DMS 273 treated with DMSO at 0.1 percent for 48 hours (cell line): ENCODE results near the gene ACSL3.
"Not testable (repeated sequence)": the region's sequence is repeated elsewhere in the genome, so short reads cannot be mapped to it uniquely, and the experiment has no call there.

Experiments used
- DNase-seq: peaks from one replicate; lab custom pipeline; 2025; lab: John Stamatoyannopoulos, UW

The ACSL3 gene

DNA sequence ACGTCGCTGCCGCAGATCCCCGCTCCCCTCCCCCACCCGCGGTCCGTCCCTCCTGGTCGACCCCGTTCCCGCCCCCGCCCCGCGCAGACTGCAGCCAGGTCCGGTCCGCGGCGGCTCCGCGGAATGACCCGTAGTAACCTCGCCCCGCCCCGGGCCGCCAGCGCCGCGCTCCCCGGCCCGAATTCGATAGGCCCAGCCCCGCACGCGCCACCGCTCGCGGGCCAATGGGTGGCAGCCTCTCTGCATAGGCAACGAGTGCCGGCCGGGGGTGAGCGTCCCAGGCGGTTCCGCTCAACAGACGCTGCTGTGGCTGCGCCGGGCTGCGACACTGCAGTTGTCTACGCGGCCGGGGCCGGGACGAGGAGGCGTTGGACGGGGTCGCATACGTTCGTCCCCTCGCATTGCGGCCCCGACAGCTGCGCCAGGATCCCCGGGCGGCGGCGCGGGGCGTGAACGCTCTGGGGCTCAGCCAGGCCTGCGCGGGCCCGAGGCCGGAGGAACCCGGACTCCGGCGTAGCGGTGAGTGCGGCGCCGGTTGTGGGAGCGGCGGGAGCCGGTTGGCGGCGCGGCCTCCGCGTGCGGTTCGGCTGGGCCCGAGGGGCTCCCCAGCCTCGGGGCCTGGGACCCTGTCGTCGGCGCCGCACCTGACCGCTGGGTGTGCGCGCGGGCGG, at the start of gene ACSL3:
TSS of gene ACSL3 (plus strand) at position 297 of the 671 bp plus-strand sequence. CDS start 47,737 bp downstream, outside the sequence.
- peak; percentile 77 for DNase-seq

DNA sequence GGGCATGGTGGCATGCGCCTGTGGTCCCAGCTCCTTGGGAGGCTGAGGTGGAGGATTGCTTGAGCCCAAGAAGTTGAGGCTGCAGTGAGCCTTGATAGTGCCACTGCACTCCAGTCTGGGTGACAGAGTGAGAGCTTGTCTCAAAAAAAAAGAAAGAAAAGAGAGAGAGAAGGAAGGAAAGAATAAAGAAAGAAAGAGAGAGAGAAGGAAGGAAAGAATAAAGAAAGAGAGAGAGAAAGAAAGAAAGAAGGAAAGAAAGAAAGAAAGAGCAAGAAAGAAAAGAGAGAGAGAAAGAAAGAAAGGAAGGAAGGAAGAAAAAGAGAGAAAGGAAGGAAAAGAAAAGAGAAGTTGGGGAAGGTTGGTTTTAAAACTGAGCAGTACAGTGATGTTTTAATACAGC, 49.0 kb upstream of the ACSL3 start:
- DNase-seq = no peak

DNA sequence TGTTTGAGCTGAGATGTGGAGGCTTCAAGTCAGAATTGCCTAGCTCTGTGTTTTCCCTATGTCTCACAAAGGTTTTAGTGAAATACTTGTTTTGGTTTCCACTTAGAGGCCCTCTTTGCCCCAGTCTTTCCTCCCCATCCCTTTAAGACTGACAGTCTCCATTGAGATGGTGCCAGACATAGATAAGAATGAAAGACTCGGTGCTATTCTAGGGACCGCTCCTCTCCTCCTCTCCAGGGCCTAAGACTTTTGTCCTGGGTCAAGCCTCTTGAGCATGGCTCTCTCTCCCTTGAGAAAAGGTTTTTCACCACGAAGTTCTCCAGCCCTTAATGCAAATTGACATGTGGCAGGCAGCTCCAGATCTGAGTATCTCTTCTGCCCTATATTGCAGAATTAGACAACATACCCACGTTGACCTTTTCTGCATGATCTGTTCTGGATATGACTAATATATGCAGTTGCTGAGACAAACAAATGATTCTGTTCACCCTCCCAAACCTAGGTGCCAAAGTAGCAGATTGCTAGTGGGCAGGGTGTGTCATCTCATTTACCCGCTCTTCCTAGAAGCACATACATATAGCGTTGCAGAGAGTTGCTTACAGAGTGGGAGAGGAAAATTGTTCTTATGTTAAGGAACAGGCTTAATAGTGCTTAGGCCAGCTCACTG, 47.5 kb upstream of the ACSL3 start:
- no peak for DNase-seq

DNA sequence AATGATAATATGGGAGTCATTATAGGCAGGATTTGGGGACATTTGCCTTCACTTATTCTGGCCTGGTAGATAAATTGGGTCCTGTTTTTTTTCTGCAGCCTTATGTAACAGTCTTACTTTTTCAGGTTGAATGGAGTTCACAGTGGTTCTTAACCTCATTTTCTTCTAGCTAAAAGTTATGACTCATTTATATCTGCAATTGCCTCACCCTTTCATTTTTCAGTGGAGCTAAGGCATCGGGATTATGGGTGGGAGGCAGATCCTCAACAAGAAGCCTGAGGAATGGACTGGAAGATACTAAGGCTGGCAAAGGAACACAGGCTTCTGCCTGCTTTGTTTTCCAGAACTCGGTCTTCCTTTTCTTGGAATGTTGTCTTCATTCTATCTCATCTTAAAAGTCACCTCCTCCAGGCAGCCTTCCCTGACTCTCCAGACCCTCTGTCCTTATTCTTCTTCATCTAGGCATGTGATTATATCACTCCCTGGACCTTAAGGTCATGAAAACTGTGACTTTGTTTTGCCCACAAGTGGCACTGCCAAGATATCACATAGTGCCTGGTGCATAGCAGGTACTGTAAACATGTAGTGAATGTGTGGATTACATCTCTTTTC, 41.0 kb upstream of the ACSL3 start:
- no peak for DNase-seq

DNA sequence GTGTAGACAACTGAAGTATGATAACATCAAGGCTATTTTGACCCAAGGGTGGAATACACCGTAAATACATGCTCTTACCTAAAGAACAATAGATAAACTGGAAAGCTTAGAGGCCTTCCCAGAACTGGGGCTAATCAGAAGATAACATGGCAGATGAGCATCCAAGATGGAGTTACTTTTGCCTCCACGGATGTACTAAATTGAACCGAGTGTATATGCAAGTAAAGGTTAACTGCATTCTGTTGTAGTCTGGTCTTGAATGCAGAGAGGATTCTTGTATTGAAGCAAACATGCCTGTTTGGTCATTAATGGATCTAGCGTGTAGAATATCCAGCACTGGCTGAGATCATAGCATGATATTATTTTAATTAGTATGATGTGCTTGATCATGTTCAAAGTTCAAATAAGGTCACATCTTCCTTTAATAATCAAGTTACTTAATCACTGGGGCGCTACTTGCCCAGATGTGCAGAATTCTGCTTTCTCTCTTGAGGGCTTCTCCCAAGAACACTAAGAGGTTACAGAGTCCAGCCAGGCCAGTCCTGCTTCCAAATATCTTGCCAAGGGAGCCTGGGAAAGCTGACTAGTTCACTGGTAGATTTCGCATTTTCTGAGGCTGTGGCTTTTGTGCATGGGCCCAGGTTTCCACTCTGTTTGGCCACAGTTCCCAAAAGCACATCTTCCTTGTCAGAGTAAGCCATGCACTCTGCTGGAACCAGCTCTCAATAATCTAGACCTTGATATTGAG, 37.5 kb upstream of the ACSL3 start:
- no peak for DNase-seq

DNA sequence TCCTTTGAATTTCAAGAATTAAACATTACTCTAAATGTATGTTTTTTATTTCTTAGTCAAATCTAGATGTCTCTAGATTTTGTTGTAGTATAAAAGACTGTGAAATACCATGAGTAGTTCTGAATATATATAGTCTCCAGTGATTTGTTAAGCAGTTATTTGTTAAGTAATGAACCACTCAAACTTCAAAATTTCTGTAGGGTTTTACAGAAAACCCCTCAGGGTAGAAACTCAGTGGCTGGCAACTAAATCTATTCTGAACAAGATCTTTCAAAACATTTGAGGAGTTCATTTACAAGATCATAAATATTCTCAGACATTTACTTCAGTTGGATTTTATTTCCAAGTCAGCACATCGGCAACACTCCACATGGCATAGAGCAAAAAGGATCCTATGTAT, 35.8 kb upstream of the ACSL3 start:
- no peak for DNase-seq

DNA sequence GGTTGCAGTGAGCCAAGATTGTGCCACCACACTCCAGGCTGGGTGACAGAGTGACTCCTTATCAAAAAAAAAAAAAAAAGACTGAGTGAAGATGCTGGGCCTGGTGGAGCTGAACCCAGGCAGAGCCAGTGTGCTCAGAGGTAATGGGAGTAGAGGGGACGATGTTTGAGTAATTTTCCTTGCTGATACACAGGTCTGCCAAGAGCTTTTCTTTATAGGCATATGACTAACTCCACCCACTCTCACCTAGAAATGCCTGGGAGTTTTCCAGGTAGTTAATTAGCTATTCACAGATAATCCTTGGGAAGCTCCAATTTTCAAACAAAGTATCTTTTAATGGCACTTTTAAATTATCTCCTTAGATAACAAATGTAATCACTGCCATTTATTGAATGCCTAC, 33.4 kb upstream of the ACSL3 start:
- no peak for DNase-seq

DNA sequence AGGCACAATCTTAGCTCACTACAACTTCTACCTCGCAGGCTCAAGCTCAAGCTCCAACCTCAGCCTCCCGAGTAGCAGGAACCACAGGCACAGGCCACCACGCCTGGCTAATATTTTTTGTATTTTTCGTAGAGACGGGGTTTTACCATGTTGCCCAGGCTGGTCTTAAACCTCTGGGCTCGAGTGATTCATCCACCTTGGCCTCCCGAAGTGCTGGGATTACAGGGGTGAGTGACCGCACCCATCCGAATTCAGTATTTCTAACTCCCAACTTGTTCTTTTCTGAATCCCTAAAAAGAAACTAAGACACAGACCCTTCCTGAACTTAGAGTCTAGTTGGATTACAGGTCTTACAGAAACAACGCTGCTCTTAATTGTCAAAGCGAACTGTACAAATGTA, 32.3 kb upstream of the ACSL3 start:
- no peak for DNase-seq

DNA sequence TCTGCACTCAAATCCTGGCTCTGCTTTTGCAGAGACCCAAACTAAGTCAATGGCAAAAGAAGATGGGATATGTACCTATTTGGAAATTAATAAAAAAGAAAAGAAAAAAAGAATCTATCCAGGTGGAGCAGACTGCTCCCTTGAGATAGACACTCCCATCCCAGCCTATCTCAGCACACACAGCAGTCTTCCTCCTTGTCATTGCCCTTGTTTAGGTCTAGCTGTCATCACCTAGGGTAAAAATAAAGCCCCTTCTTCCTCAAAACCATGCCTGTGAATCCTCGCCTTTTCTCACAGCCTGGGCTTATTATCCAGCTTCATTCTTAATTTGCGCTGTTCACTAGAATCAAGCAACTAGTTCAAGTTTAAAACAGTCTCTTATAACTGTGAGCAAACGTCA, 30.7 kb upstream of the ACSL3 start:
- DNase-seq = no peak

DNA sequence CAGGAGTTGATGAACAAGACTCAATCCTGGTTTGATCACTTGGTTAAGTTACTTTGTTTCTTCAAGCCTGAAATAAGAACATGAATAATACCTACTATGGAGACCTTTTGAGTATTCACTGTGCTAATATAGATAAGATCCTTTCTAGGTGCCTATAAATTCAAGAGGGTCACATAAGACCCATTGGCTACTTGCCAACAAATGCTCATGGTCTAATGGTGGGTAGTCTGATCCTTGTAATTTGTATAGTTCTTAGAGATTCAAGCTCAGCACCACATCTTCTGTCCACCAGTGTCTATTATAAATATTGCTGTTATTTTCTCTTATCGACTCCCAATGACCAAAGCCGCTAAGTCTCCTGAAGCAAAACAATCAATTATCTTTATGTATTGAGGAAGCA, 27.4 kb upstream of the ACSL3 start:
- DNase-seq = no peak

DNA sequence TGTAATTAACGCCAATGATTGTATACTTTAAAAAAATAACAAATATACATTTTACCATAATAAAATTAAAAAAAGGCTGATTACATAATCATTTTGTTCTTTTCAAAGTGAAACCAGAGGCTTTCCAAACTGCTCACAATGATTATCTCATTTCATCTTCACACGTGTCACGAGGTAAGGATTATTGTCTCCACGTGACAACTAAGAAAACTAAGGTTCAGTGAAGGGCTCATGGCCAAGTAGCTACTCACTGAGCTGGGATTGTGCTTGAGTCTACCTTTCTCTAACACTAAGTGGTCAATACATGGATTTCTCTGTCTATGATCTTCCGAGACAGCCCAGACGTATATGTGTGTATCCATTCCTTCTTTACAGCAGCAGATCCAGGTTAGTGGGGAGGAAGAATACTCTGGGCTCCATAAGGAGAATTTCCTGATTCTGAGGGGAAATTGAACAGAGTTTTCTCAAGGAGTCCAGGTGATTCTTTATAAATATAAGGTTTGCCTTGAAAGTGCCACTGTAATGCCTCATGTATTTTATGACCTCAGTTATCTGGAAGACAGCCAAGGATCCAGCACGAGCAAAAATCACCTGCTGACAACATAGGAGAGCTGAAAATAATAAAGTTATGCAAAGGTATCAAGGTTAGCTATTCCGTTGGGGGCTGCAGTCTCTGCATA, 25.6 kb upstream of the ACSL3 start:
- no peak for DNase-seq

DNA sequence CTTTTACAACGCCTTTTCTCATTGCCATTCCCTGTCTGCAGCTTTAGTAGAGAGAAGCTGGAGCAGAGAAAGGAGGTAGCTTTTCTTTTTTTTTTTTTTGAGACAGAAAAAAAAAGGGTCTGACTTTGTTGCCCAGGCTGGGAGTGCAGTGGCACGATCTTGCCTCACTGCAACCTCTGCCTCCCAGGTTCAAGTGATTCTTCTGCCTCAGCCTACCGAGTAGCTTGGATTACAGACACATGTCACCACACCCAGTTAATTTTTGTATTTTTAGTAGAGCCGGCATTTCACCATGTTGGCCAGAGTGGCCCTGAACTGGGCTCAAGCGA, 25.0 kb upstream of the ACSL3 start:
- DNase-seq = no peak

DNA sequence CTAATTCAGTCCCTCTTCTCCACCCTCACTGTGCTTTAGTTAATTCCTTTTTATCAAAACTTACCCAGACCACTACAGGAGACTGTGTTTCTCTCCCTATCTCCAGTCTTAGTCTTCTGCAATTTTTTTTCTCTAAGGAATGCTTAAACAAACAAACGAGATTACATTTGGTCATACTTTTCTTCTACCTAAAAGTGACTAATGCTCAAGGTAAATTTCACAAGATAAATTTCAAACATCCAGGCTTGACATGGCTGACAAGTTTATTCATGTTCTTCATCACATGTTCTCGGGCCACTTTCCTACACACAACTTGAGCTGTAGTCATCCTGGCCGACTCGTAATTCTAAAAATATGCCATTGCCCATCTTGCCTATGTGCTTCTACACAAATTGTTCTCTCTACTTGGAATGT, 23.2 kb upstream of the ACSL3 start:
- DNase-seq = no peak

DNA sequence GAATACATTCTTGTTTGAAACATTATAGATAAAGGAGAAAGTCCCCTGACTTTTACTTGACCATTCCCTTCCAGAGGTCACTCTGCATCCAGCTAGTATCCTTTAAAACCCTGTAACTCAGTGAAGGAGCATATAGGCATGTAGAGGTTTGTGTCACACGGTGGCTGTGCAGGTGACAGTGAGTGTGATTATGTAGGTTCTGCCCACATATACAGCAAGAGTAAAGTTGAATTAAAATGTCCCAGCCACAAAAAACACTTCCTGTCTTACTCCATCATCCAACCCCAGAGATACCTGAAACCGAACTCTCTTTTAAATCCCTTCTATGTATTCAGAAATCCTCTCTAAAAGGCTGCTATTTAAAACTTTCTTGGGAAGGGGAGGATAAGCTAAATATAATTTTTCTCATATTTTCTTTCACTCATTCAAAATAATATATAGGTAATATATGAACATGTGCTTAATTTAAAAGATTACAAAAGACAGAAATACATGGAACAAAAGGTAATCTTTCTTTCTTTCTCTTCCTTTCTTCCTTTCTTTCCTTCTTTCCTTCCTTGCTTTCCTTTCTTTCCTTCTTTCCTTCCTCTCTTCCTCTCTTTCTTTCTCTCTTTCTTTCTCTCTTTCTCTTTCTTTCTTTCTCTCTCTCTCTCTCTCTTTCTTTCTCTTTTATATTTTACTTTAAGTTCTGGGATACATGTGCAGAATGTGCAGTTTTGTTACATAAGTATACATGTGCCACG, 20.6 kb upstream of the ACSL3 start:
- no peak for DNase-seq

DNA sequence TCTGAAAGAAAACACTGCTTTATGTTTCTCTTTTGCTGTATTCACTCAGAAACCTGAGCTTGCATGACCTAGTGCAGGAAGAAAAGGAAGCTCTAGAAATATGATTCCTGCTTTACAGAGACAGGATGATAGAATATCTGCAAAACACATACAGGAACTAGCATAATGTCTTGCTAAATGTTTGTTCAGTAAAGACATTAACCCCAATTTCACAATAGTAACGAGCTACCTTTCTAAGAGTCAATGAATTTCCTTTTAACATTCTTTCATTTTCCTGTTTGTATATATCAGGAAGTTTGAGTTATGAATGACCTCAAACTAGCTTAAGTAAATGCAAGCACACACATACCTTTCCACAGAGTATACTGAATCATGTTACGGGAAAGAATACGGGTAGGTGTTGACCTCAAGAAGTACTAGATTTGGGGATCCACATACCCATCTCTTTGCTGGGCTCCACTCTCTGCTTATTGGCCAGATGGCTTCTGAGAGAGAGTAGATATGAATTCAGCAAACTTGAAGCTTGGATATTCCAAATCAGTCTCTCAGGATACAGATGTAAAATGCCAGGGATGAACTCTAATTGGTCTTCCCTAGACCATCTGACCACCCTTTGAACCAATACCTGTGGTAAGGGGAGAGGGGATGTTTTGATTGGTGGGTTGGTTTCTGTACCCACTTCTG, 18.2 kb upstream of the ACSL3 start:
- DNase-seq = no peak

DNA sequence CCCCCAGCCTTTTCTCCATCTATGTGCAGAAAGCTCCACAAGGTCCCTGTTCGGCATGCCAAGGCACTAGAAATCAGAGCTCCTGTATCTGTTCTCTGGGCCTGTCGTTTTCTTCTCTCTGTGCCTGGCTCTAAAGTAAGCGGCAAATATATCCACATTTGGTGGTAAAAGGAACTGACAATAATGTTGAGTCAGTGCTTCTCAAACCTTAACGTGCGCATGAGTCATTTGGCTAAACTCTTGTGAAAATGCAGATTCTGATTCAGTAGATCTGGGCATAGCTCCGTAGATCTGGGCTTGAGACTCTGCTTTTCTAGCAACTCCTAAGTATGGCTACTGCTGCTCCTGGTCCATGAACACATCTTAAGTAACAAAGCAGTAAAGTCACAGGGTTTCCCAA, 16.5 kb upstream of the ACSL3 start:
- no peak for DNase-seq

DNA sequence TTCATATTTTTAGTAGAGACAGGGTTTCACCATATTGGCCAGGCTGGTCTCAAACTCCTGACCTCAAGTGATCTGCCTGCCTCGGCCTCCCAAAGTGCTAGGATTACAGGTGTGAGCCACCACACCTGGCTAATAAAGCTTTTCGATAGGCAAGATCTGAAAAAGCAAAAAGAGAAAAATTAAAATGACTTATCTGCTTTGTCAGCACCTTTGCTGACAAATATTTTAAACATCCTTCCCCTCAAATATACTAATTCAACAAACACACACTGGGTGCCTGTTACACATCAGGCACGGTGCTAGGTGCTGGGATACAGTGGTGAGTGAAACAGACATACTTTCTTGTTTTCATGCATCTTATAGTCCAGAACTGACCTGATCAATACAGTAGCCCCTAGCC, 15.5 kb upstream of the ACSL3 start:
- not testable (repeated sequence) for DNase-seq

DNA sequence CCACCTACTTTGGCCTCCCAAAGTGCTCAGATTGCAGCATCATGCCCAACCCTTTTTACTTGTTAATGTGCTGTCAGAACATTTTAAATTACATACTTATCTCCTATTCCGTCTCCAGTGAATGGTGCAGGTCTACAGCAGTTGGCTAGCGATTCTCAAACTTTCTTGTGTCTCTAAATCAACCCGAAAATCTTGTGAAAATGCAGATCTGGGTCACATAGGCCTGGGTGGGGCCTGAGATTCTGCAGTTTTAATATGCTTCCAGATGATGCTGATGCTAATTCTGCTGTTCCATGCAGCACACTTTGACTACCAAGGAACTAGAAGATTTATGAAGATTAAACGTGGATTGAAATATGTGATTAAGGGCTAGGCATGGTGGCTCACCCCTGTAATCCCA, 14.8 kb upstream of the ACSL3 start:
- no peak for DNase-seq

DNA sequence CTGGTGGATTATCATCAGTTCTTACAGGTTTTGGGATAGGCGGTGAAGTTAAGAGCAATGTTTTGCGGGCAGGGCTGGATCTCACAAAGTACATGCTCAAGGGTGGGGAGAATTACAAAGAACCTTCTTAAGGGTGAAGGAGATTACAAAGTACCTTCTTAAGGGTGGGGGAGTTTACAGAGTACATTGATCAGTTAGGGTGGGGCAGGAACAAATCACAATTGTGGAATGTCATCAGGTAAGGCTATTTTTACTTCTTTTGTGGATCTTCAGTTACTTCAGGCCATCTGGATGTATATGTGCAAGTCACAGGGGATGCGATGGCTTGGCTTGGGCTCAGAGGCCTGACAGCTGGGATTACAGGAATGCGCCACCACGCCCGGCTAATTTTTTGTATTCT, 12.8 kb upstream of the ACSL3 start:
- DNase-seq = not testable (repeated sequence)

DNA sequence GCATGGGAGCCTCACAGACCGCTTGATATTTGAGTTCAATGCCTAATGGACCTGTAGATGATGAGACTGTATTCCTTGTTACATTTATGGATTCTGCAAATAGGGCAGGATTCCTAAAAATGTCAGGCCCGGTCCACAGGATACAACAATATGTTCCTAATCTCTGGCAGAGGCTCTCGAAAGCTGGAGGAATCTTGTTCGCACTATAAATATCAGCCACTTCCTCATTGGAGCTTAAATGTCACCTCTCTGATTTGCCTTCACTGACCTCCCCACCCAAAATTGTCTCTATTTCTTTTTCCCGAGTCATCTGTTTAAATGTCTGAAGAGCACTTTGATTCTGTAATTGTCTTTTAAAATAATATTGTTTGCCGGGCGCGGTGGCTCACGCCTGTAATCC, 12.0 kb upstream of the ACSL3 start:
- no peak for DNase-seq

DNA sequence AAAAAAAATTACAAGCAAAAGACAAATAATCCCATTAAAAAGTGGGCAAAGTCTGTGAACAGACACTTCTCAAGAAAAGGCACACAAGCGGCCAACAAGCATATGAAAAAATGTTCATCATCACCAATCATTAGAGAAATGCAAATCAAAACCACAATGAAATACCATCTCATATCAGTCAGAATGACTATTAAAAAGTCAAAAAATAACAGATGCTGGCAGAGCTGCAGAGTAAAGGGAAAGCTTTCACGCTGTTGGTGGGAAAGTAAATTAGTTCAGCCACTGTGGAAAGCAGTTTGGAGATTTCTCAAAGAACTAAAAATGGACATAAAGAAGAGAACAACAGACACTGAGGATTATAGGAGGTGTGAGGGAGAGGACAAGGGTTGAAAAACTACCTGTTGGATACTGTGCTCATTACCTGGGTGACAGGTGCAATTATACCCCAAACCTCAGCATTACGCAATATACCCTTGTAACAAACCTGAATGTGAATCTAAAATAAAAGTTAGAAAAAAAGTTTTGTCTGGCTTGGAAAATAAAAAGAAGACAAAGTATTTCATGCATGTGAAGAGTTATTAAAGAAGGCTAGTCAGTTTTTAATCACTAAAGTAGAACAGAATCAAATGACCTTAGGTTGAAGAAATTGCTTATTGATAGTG, 8.7 kb upstream of the ACSL3 start:
- DNase-seq = no peak
